Hematopoietic multipotent progenitor cell treated with erythropoietin and hydrocortisone succinate and interleukin-3 and kit ligand, for 8 days (in vitro differentiated cells): ENCODE measurements around the gene CTPS2.
A peak's percentile ranks its signal among the peaks of the same experiment; 100 is the strongest.
"Not testable (repeated sequence)": the region's sequence is repeated elsewhere in the genome, so short reads cannot be mapped to it uniquely, and the experiment has no call there.

Source experiments
- DNase-seq: peaks from one replicate; pipeline ENCODE4 v3.0.0-alpha.2; 2015

The CTPS2 gene, protein sequence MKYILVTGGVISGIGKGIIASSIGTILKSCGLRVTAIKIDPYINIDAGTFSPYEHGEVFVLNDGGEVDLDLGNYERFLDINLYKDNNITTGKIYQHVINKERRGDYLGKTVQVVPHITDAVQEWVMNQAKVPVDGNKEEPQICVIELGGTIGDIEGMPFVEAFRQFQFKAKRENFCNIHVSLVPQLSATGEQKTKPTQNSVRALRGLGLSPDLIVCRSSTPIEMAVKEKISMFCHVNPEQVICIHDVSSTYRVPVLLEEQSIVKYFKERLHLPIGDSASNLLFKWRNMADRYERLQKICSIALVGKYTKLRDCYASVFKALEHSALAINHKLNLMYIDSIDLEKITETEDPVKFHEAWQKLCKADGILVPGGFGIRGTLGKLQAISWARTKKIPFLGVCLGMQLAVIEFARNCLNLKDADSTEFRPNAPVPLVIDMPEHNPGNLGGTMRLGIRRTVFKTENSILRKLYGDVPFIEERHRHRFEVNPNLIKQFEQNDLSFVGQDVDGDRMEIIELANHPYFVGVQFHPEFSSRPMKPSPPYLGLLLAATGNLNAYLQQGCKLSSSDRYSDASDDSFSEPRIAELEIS

DNA sequence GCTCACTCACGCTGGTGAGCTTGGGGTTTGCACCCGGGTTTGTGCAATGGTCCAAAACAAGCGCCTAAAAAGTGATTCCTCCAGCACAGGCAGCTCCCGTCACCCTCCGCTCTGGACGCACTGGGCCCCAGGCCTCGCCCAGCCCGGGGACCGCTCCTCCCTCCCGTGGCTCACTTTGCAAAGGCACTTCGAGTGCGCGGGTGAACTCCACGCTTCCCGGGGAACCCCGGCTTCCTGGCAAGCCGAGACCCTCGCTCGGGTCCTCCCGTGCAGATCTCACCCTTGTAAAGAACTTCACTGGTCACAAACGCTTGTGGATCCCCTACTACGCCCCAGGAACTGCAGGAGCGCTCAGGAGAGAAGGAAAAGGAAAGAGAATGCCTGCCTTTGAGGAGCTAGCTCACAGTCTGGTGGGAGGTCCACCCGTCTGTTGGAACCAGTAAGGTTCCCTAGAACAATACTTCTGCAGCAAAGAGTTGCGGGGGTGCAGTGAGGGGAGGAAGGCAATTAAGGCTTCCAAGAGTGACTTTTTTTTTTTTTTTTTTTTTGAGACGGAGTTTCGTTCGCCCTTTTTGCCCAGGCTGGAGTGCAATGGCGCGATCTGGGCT, at the start of gene CTPS2:
CTPS2 (minus strand) TSS at position 122 of the 608 bp plus-strand sequence. CDS start 9,767 bp downstream, outside the sequence.
- peak; percentile 75 for DNase-seq

- not testable (repeated sequence) for DNase-seq
Observed at GRCh38 chrX:16761500-16761899, 49.0 kb upstream of the CTPS2 start.

- DNase-seq, result no peak
Observed at GRCh38 chrX:16756724-16757123, 44.3 kb upstream of the CTPS2 start.

DNA sequence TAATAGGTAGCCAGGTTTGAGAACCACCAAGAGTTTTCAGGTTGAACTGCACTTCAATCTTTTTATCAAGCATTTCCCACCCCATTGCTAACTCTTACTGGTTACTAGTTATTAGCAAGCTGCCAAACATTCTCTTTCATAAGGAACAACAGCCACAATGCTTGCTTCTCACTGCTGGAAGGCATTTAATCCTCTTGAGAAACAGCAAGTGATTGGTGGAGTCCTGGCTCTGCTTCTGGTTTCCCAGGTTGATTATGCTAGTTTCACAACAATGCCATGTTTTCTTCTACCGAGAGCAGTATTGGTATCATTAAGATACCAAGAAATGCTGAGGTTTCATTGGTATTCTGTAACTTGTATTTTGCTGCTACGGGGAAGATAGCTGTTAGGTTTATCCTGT, 41.5 kb upstream of the CTPS2 start:
- DNase-seq, result no peak

- DNase-seq, result no peak
Observed at GRCh38 chrX:16750136-16750535, 37.7 kb upstream of the CTPS2 start.

DNA sequence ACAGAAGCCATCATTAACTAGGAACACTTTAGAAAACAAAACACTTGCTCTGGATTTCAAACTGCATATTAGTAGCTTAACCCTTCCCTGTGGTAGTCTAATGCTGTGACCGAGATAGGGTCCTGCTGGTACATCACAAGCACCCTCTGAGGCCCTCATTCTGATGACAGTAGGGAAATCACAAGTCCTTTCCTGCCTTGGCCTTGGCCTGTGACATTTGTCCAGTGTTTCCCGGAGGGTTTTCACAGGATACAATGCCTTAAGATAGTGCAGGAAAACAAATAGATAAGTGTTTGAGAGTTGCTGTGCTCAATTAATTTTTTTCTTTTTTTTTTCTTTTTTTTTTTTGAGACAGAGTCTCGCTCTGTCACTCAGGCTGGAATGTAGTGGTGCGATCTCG, 36.0 kb upstream of the CTPS2 start:
- DNase-seq, result no peak

DNA sequence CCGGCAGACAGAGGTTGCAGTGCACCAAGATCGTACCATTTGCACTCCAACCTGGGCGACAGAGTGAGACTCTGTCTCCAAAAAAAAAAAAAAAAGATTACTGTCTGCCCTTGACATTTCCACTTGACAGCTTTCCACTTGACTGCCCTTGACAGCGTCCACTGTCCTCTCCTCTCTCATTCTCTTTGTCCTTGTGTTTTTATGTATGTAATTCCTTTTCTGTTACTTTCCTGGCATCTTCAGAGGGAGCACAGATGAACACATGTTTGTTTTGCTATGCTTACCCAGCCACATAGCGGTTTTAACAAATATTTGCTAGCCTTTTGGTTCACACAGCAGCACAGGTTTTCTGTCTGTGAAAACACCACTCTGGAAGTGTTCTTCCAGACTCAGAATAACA, 33.2 kb upstream of the CTPS2 start:
- DNase-seq, result no peak

DNA sequence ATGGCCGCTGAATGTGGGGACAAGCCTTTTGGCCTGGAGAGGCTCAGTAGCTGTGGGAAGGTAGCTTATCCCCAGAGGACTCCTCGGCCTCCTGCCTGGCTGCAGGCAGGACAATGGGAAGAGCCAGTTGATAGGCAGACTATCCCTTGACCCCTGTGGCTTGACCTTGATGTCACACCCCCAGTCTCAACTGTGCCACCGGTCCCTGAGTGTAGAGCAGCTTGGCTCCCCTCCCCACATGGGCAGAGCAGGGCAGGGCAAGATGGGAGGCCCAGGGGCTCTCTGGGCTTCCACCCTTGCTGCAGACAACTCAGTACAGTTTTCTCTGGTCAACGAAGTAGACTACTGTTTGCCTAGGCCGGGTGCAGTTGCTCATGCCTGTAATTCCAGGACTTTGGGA, 32.6 kb upstream of the CTPS2 start:
- no peak for DNase-seq

- no peak for DNase-seq
Observed at GRCh38 chrX:16743604-16744325, 31.3 kb upstream of the CTPS2 start.

- no peak for DNase-seq
Observed at GRCh38 chrX:16739574-16739973, 27.1 kb upstream of the CTPS2 start.

DNA sequence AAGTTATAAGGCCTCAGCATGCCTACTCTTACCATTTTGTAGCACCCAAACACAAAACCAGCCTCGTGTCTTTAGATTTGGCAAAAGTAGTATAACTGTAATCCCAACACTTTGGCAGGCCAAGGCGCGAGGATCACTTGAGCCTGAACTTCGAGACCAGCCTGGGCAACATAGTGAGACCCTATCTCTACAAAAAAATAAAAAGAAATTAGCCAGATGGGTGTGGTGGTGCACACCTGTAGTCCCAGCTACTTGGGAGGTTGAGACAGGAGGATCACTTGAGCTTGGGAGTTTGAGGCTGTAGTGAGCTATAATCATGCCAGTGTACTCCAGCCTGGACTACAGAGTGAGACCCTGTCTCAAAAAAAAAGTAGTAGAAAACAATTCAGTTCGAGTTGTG, 24.6 kb upstream of the CTPS2 start:
- DNase-seq, result no peak

DNA sequence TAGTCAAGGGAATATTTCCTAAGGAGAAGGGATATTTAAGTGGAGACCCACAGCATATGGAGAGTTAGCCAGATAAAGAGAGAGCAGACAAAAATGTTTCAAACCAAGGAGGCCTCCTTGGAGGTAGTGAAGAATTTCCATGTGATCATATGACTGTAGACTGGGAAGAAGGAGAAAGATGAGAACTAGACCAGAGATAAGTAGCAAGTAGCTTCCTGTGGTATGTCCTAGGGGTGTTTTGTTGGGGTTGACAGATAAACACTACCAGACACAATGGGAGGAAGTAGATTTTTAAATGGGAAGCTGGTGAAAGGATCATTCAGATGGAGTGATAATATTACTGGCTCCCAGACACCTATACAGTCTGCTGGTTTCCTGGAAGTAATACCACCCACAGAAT, 20.5 kb upstream of the CTPS2 start:
- no peak for DNase-seq

DNA sequence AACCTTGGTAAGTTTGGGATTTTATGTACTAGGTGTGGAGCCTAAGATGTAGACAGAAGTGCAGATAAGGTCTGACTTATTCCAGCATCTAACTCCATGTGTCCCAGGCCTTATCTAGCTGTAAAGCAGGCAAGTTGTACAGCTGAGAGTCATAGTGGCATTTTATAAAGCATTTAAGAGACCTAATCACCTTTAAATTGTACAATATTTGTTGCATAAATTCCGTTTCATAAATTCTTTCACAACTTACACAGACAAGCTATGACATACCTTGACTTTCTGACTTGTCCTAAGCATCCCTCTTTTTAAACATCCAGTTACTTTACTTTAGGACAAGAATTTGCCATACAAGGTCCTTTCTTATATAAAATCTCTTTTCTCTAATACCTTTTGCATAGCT, 18.0 kb upstream of the CTPS2 start:
- no peak for DNase-seq

DNA sequence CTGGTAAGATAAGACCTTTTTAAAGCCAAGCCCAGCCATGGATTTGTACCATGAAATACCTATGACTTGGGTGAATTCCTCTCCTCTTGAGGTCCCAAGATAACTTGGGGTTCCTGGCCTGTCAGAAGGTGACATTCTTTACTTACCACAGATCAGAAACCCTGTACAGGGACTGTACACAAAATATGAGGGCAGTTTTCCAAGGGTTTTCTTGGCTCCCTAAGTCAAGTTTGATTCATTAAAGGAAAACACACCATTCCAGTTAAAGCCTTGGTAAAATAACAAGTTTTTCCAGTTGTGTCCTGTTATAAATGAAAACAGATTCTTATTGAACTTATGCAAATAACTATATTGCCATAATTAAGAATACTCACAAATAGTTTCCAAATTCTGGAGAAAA, 15.2 kb upstream of the CTPS2 start:
- no peak for DNase-seq

GRCh38 chrX:16726347-16726988, 14.0 kb upstream of the CTPS2 start:
- DNase-seq, result not testable (repeated sequence)

DNA sequence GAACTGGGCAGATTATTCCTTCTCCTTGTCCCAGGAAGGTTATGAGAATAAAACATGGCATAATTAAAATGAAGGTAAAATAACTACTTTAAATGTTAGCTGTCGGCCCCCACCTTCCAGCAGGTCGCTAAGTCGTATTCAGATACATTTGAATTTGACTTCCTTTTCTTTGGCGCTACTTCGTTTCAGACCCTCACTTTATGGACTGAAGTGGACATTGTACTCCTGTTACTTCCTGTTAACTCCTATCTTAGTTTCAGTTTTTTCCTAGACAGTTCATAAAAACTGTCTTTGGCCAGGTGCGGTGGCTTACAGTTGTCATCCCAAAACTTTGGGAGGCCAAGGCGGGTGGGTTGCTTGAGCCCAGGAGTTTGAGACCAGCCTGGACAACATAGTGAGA, 12.6 kb upstream of the CTPS2 start:
- no peak for DNase-seq

DNA sequence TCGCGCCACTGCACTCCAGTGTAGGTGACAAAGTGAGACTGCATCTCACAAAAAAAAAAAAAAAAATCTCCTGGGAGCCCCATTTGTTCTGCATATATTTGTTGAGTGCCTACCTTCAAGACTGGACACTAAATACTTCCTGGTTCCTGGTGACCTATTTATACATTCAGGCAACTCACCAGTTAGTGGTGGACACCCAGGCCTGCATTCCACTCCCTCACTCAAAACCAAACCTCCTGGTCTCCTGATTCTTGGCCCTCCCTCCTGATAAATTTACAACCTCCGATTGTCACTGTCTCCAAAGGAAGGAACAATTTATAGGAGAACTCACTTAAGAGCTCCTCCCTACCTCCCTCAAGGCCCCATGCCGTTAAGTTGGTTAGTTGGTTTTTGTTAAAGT, 10.0 kb upstream of the CTPS2 start:
- no peak for DNase-seq

DNA sequence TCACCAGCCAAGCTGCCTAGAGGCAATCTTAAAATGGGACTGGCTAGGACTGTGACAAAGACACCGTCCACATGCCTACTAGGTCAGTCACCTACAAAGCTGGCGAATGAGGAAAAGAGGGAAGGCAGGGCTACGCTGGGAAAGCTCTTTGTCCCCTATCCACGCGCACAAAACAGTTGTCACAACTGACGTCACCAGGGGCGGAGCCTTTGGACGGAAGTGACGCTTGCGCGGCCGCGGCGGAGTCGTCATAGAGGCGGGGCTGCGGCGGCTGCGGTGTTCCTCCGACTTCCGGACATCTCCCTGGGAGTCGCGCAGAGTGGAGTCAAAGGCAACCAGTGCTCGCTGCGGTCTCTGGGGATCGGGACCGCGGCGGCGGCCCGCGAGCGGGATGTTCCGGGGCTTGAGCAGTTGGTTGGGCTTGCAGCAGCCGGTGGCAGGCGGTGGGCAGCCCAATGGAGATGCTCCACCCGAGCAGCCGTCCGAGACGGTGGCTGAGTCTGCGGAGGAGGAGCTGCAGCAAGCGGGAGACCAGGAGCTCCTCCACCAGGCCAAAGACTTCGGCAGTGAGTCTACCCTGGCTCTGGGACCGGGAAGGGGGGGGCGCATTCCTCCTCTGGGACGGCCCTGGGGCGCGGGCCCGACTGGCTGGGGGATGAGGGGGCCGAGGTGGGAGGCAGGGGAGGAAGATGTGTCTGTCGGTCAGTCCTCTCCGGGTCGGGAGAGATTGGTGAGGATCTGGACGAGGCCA, 7.0 kb upstream of the CTPS2 start, which contains the start of gene SYAP1:
SYAP1 (plus strand) TSS at position 279 of the 751 bp plus-strand sequence; CDS start at position 392, 113 bp downstream.
- peak; percentile 92 for DNase-seq

GRCh38 chrX:16718824-16719333, 6.4 kb upstream of the CTPS2 start:
- DNase-seq, result no peak

DNA sequence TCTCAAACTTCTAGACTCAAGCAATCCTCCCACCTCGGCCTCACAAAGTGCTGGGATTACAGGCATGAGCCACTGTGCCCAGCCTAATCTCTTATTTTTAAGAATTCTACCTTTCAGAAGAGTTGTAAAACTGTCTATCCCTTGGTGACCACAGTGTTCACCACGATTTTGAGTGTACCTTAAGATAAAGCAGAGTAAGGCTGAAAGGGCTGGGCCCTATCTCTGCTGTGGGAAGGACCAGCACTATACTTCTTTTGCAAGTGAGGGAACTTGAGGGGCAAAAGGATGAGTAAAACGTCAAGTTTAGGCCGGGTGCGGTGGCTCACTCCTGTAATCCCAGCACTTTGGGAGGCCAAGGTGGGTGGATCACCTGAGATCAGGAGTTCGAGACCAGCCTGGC, 4.0 kb upstream of the CTPS2 start:
- peak; percentile 47 for DNase-seq

- not testable (repeated sequence) for DNase-seq
Observed at GRCh38 chrX:16715638-16716037, 3.2 kb upstream of the CTPS2 start.

DNA sequence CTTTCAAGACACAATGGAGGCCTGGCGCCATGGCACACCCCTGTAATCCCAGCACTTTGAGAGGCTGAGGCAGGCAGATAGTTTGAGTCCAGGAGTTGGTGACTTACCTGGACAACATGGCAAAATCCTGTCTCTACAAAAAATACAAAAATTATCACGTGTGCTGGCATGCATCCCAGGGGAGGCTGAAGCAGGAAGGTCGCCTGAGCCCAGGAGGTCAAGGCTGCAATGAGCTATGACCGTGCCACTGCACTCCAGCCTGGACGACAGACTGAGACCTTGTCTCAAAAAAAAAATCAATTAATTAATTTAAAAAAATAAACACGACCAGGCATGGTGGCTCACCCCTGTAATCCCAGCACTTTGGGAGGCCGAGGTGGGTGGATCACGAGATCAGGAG, 2.0 kb upstream of the CTPS2 start:
- no peak for DNase-seq
